NT2/D1 (cell line): ENCODE results near the gene MPIG6B.

ENCODE experiments used
- SUZ12 ChIP-seq: IDR thresholded peaks from 2 replicates; pipeline ENCODE4 v1.6.1; 2011; ENCODE audit not compliant: insufficient read length, insufficient read depth; ENCODE audit errors: extremely low read depth
- YY1 ChIP-seq: IDR thresholded peaks from 2 replicates; pipeline ENCODE4 v1.6.1; 2011; ENCODE audit not compliant: insufficient read length, insufficient read depth

DNA sequence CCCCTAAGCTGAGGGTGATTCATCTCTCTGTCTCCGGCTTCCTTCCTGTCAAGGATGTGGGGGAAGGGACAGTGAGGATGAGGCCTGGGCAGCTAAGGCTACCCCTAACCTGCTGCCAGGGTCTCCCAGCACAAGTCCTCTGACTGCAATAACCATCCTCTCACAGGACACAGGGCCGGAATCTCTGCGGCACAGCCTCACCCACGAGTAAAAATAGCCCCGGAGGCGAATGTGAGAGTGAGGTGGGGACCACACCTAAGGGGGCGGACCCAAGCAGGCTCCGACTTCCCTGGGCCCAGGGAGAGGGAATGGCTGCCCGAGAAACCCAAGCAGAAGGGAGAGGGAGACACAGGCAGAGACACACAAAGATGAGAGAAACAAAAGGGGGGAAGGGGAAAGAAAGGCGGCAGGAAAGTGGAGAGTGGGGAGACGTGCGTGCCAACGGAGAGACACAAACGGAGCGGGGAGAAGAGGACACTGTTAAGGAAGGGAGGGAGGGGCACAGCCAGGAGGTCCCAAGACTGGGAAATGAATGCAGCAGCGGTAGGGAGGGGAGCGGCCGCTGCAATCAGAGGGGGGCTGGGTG lies 11.7 kb downstream of the MPIG6B start:
- TF ChIP-seq YY1 (no peak), SUZ12 (no peak)
